Panc1 (cell line): ENCODE results near the gene NSL1.

Experiments used
- TF ChIP-seq, protein P1 (sequence below): fragments of 450-650 bp; IDR thresholded peaks from 2 replicates; pipeline ENCODE4 v1.5.1; 2017; ENCODE audit warnings: mild to moderate bottlenecking
- TF ChIP-seq, protein P2 (sequence below), 2 experiments: IDR thresholded peaks; 2 replicates each; pipeline ENCODE4 v1.6.1; 2011 to 2012; ENCODE audit warnings: low read depth in 2 of 2, control low read depth in 1 of 2, low read length in 1 of 2, mild to moderate bottlenecking in 1 of 2, moderate library complexity in 1 of 2; ENCODE audit not compliant: insufficient read depth in 1 of 2

DNA sequence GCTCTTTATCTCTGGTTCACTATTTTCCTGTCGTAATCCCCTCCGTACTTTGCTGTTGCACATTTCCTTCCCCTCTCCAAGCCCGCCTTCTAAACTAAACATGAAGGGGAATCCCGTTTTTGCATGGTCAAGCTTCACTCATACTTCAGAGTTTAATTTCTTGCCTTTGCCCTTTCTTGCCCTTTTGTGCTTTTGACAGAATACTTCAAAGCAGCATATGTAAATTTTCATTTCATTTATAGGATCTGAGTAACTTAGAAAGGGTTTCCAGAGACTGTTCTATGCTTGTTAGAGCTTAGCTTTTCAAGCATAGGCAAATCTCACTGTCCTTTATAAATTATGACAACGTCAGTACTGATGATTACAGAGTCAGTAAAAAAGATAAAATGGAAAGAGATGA is 28.1 kb upstream of the NSL1 start:
- TF ChIP-seq, protein P1, sequence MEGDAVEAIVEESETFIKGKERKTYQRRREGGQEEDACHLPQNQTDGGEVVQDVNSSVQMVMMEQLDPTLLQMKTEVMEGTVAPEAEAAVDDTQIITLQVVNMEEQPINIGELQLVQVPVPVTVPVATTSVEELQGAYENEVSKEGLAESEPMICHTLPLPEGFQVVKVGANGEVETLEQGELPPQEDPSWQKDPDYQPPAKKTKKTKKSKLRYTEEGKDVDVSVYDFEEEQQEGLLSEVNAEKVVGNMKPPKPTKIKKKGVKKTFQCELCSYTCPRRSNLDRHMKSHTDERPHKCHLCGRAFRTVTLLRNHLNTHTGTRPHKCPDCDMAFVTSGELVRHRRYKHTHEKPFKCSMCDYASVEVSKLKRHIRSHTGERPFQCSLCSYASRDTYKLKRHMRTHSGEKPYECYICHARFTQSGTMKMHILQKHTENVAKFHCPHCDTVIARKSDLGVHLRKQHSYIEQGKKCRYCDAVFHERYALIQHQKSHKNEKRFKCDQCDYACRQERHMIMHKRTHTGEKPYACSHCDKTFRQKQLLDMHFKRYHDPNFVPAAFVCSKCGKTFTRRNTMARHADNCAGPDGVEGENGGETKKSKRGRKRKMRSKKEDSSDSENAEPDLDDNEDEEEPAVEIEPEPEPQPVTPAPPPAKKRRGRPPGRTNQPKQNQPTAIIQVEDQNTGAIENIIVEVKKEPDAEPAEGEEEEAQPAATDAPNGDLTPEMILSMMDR: no peak
- TF ChIP-seq, protein P2, sequence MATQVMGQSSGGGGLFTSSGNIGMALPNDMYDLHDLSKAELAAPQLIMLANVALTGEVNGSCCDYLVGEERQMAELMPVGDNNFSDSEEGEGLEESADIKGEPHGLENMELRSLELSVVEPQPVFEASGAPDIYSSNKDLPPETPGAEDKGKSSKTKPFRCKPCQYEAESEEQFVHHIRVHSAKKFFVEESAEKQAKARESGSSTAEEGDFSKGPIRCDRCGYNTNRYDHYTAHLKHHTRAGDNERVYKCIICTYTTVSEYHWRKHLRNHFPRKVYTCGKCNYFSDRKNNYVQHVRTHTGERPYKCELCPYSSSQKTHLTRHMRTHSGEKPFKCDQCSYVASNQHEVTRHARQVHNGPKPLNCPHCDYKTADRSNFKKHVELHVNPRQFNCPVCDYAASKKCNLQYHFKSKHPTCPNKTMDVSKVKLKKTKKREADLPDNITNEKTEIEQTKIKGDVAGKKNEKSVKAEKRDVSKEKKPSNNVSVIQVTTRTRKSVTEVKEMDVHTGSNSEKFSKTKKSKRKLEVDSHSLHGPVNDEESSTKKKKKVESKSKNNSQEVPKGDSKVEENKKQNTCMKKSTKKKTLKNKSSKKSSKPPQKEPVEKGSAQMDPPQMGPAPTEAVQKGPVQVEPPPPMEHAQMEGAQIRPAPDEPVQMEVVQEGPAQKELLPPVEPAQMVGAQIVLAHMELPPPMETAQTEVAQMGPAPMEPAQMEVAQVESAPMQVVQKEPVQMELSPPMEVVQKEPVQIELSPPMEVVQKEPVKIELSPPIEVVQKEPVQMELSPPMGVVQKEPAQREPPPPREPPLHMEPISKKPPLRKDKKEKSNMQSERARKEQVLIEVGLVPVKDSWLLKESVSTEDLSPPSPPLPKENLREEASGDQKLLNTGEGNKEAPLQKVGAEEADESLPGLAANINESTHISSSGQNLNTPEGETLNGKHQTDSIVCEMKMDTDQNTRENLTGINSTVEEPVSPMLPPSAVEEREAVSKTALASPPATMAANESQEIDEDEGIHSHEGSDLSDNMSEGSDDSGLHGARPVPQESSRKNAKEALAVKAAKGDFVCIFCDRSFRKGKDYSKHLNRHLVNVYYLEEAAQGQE (IDR thresholded peaks at IDR 0.05; ENCODE audit: insufficient read depth in 1 of 2, low read depth in 2 of 2, low read length in 1 of 2): no peak
